H9 (cell line): ENCODE results near the gene ZIM2. TPM values are rescaled to one million over a fixed set of nuclear protein-coding genes. Genes with fewer than 3 reads are reported as not detected.

ENCODE experiments used
- DNase-seq: peaks from one replicate; pipeline ENCODE4 v3.0.0-alpha.2; 2017
- H2AFZ ChIP-seq: one replicate; pipeline ENCODE4 v1.6.1; 2013; ENCODE audit warnings: mild to moderate bottlenecking, low read length, control low read depth, moderate library complexity
- H2AK5ac ChIP-seq: 2 replicates; pipeline ENCODE4 v1.6.1; 2013; ENCODE audit warnings: low read length, control low read depth, mixed read lengths; ENCODE audit not compliant: insufficient read length
- H2BK120ac ChIP-seq: one replicate; pipeline ENCODE4 v1.6.1; 2013; ENCODE audit warnings: low read depth, mild to moderate bottlenecking, low read length, control low read depth, inconsistent platforms; ENCODE audit not compliant: poor library complexity, severe bottlenecking
- H2BK12ac ChIP-seq: 2 replicates; pipeline ENCODE4 v1.6.1; 2013; ENCODE audit warnings: low read length, control low read depth, mixed read lengths, low read depth; ENCODE audit not compliant: insufficient read length
- H2BK15ac ChIP-seq: 2 replicates; pipeline ENCODE4 v1.6.1; 2013; ENCODE audit warnings: low read depth, low read length, control low read depth
- H2BK20ac ChIP-seq: one replicate; pipeline ENCODE4 v1.6.1; 2013; ENCODE audit warnings: low read depth, mild to moderate bottlenecking, low read length, control low read depth, inconsistent platforms; ENCODE audit not compliant: poor library complexity, severe bottlenecking
- H2BK5ac ChIP-seq: 2 replicates; pipeline ENCODE4 v1.6.1; 2013; ENCODE audit warnings: low read length, control low read depth, mixed read lengths; ENCODE audit not compliant: insufficient read length
- H3K14ac ChIP-seq: 2 replicates; pipeline ENCODE4 v1.6.1; 2013; ENCODE audit warnings: low read length, control low read depth; ENCODE audit not compliant: insufficient read depth
- H3K18ac ChIP-seq: 2 replicates; pipeline ENCODE4 v1.6.1; 2013; ENCODE audit warnings: low read depth, mild to moderate bottlenecking, mixed read lengths, low read length, control low read depth; ENCODE audit not compliant: insufficient read length
- H3K23ac ChIP-seq: 2 replicates; pipeline ENCODE4 v1.6.1; 2013; ENCODE audit warnings: low read length, control low read depth, mixed read lengths, low read depth; ENCODE audit not compliant: insufficient read length
- H3K23me2 ChIP-seq: 2 replicates; pipeline ENCODE4 v1.6.1; 2013; ENCODE audit warnings: low read depth, mild to moderate bottlenecking, mixed read lengths, low read length, control low read depth; ENCODE audit not compliant: insufficient read length, poor library complexity, severe bottlenecking
- H3K27ac ChIP-seq: 2 replicates; pipeline ENCODE4 v1.5.1; 2013; ENCODE audit warnings: low read length, control low read depth, mixed read lengths, low read depth; ENCODE audit not compliant: insufficient read length
- H3K27me3 ChIP-seq: 2 replicates; pipeline ENCODE4 v1.6.1; 2013; ENCODE audit warnings: low read length, control low read depth, inconsistent platforms; ENCODE audit not compliant: insufficient read depth
- H3K4ac ChIP-seq: 2 replicates; pipeline ENCODE4 v1.6.1; 2013; ENCODE audit warnings: low read depth, mild to moderate bottlenecking, control low read depth, inconsistent platforms, low read length, moderate library complexity
- H3K4me1 ChIP-seq: 2 replicates; pipeline ENCODE4 v1.6.1; 2013; ENCODE audit warnings: low read length, control low read depth, inconsistent platforms; ENCODE audit not compliant: insufficient read depth
- H3K4me2 ChIP-seq: 2 replicates; pipeline ENCODE4 v1.6.1; 2013; ENCODE audit warnings: low read length, control low read depth, mixed read lengths; ENCODE audit not compliant: insufficient read length, insufficient read depth
- H3K56ac ChIP-seq: 2 replicates; pipeline ENCODE4 v1.6.1; 2013; ENCODE audit warnings: low read depth, mild to moderate bottlenecking, mixed read lengths, low read length, control low read depth; ENCODE audit not compliant: insufficient read length
- H3K79me1 ChIP-seq: 2 replicates; pipeline ENCODE4 v1.6.1; 2013; ENCODE audit warnings: low read depth, mild to moderate bottlenecking, moderate library complexity, low read length, control low read depth, inconsistent platforms; ENCODE audit not compliant: insufficient read depth, poor library complexity, severe bottlenecking
- H3K79me2 ChIP-seq: 2 replicates; pipeline ENCODE4 v1.6.1; 2013; ENCODE audit warnings: low read length, control low read depth, inconsistent platforms; ENCODE audit not compliant: insufficient read depth
- H3K9ac ChIP-seq: 2 replicates; pipeline ENCODE4 v1.6.1; 2013; ENCODE audit warnings: low read length, control low read depth, mixed read lengths; ENCODE audit not compliant: insufficient read length; ENCODE audit errors: extremely low read depth
- H3K9me3 ChIP-seq: one replicate; pipeline ENCODE4 v1.6.1; 2013; ENCODE audit warnings: low read depth, low read length, inconsistent platforms; ENCODE audit not compliant: control insufficient read depth
- H3T11ph ChIP-seq: one replicate; pipeline ENCODE4 v1.6.1; 2013; ENCODE audit warnings: mild to moderate bottlenecking, low read length, control low read depth, inconsistent platforms
- H4K20me1 ChIP-seq: one replicate; pipeline ENCODE4 v1.6.1; 2013; ENCODE audit not compliant: control insufficient read depth, insufficient read length, insufficient read depth
- H4K5ac ChIP-seq: 2 replicates; pipeline ENCODE4 v1.6.1; 2013; ENCODE audit warnings: low read depth, mild to moderate bottlenecking, mixed read lengths, low read length, control low read depth; ENCODE audit not compliant: insufficient read length
- H4K8ac ChIP-seq: replicated peaks from 2 replicates; pipeline ENCODE4 v1.6.1; 2013; ENCODE audit warnings: low read length, control low read depth, mixed read lengths, low read depth; ENCODE audit not compliant: insufficient read length
- H4K91ac ChIP-seq: 2 replicates; pipeline ENCODE4 v1.6.1; 2013; ENCODE audit warnings: low read depth, mild to moderate bottlenecking, moderate library complexity, mixed read lengths, low read length, control low read depth; ENCODE audit not compliant: insufficient read length
- H3K27ac Mint-ChIP-seq, 3 experiments: 2 replicates in 2 of 3; 3 replicates in 1 of 3; pipeline ENCODE4 v1.8.0; 2020 to 2021; ENCODE audit warnings: mixed read lengths in 3 of 3, mild to moderate bottlenecking in 1 of 3, moderate library complexity in 1 of 3
- H3K27me3 Mint-ChIP-seq: 2 replicates; pipeline ENCODE4 v1.8.0; 2021; ENCODE audit warnings: low read depth, mild to moderate bottlenecking, moderate library complexity, mixed read lengths
- H3K36me3 Mint-ChIP-seq, 3 experiments: 2 replicates in 2 of 3; 3 replicates in 1 of 3; pipeline ENCODE4 v1.8.0; 2020 to 2021; ENCODE audit warnings: low read depth in 3 of 3, mixed read lengths in 3 of 3; ENCODE audit not compliant: insufficient read depth in 1 of 3
- H3K4me1 Mint-ChIP-seq, 2 experiments: 2 replicates each; pipeline ENCODE4 v1.8.0; 2020; ENCODE audit warnings: mixed read lengths in 2 of 2
- H3K4me3 Mint-ChIP-seq, 2 experiments: 2 replicates in 1 of 2; 3 replicates in 1 of 2; pipeline ENCODE4 v1.8.0; 2020 to 2021; ENCODE audit warnings: mild to moderate bottlenecking in 2 of 2, mixed read lengths in 2 of 2, moderate library complexity in 1 of 2
- H3K9me3 Mint-ChIP-seq, 2 experiments: 2 replicates in 1 of 2; 3 replicates in 1 of 2; pipeline ENCODE4 v1.8.0; 2020; ENCODE audit warnings: mild to moderate bottlenecking in 2 of 2, mixed read lengths in 2 of 2, moderate library complexity in 1 of 2
- CTCF ChIP-seq: fragments of 200-600 bp; sonication (generic); conservative IDR thresholded peaks from 3 replicates; pipeline ENCODE4 v1.8.0; 2021; ENCODE audit warnings: antibody characterized with exemption, mild to moderate bottlenecking
- WGBS: extraction: QIAGEN DNeasy Blood & Tissue Kit; methylation state at CpG from one replicate; pipeline ENCODE4 v1.1.7; 2013; ENCODE audit warnings: missing lambda C conversion rate, low lambda C conversion rate, mixed read lengths; ENCODE audit not compliant: insufficient read length; ENCODE audit errors: extremely low coverage; 5-methylcytosine and 5-hydroxymethylcytosine counted together
- total RNA-seq: library from RNA; stranded (reverse); gene quantifications from 2 replicates; pipeline ENCODE4 v1.2.1, GENCODE V29; 2021

ZIM2 gene
- total RNA-seq, 1 experiment from 2014 or later, result not detected

GRCh38 chr19:56748378-56748777 lies 92.1 kb downstream of the ZIM2 start:
- Histone ChIP-seq H2BK12ac (no peak overlapping the region), H3K18ac (no peak overlapping the region), H3K9me3 (peaks cover 48% of the 10 kb centered on the region), H3K79me2 (no peaks in the 10 kb centered on the region), H3K4me2 (no peak overlapping the region), H2AFZ (no peak overlapping the region), H2AK5ac (no peak overlapping the region), H4K91ac (no peak overlapping the region), H3K4me1 (no peaks in the 10 kb centered on the region), H3K56ac (no peak overlapping the region), H2BK120ac (no peak overlapping the region), H4K5ac (no peak overlapping the region), H2BK15ac (no peak overlapping the region), H3K27ac (no peak overlapping the region), H3K14ac (no peak overlapping the region), H3K23me2 (no peaks in the 10 kb centered on the region), H3K9ac (no peak overlapping the region), H3K23ac (no peak overlapping the region), H2BK5ac (no peak overlapping the region), H3K27me3 (no peaks in the 10 kb centered on the region), H3K4ac (no peak overlapping the region), H4K20me1 (no peaks in the 10 kb centered on the region), H3K79me1 (no peaks in the 10 kb centered on the region), H2BK20ac (no peak overlapping the region), H3T11ph (no peak overlapping the region), H4K8ac (no peak overlapping the region)
- no peak overlapping the region for H3K27ac Mint-ChIP-seq
- H3K4me1 Mint-ChIP-seq, result no peaks in the 10 kb centered on the region
- H3K27me3 Mint-ChIP-seq, result peaks cover 8% of the 10 kb centered on the region
- TF ChIP-seq CTCF, result peak; percentile 43
- no peak for DNase-seq
- no peak overlapping the region for H3K4me3 Mint-ChIP-seq
- no CpG with 5 or more reads among the region's 5 CpGs for WGBS
- H3K36me3 Mint-ChIP-seq, result peaks cover 21 to 44% (median 27%) of the 10 kb centered on the region in 3 experiments
- H3K9me3 Mint-ChIP-seq, result peaks cover 79 to 86% of the 10 kb centered on the region in 2 experiments
